H9 (cell line): ENCODE results near the gene UBAC2. TPM values are rescaled to one million over a fixed set of nuclear protein-coding genes. Genes with fewer than 3 reads are reported as not detected.

Experiments used
- DNase-seq: peaks from one replicate; pipeline ENCODE4 v3.0.0-alpha.2; 2017
- H2AFZ ChIP-seq: one replicate; pipeline ENCODE4 v1.6.1; 2013; ENCODE audit warnings: mild to moderate bottlenecking, low read length, control low read depth, moderate library complexity
- H2AK5ac ChIP-seq: 2 replicates; pipeline ENCODE4 v1.6.1; 2013; ENCODE audit warnings: low read length, control low read depth, mixed read lengths; ENCODE audit not compliant: insufficient read length
- H2BK120ac ChIP-seq: one replicate; pipeline ENCODE4 v1.6.1; 2013; ENCODE audit warnings: low read depth, mild to moderate bottlenecking, low read length, control low read depth, inconsistent platforms; ENCODE audit not compliant: poor library complexity, severe bottlenecking
- H2BK12ac ChIP-seq: 2 replicates; pipeline ENCODE4 v1.6.1; 2013; ENCODE audit warnings: low read length, control low read depth, mixed read lengths, low read depth; ENCODE audit not compliant: insufficient read length
- H2BK15ac ChIP-seq: 2 replicates; pipeline ENCODE4 v1.6.1; 2013; ENCODE audit warnings: low read depth, low read length, control low read depth
- H2BK20ac ChIP-seq: one replicate; pipeline ENCODE4 v1.6.1; 2013; ENCODE audit warnings: low read depth, mild to moderate bottlenecking, low read length, control low read depth, inconsistent platforms; ENCODE audit not compliant: poor library complexity, severe bottlenecking
- H2BK5ac ChIP-seq: 2 replicates; pipeline ENCODE4 v1.6.1; 2013; ENCODE audit warnings: low read length, control low read depth, mixed read lengths; ENCODE audit not compliant: insufficient read length
- H3K14ac ChIP-seq: 2 replicates; pipeline ENCODE4 v1.6.1; 2013; ENCODE audit warnings: low read length, control low read depth; ENCODE audit not compliant: insufficient read depth
- H3K18ac ChIP-seq: 2 replicates; pipeline ENCODE4 v1.6.1; 2013; ENCODE audit warnings: low read depth, mild to moderate bottlenecking, mixed read lengths, low read length, control low read depth; ENCODE audit not compliant: insufficient read length
- H3K23ac ChIP-seq: 2 replicates; pipeline ENCODE4 v1.6.1; 2013; ENCODE audit warnings: low read length, control low read depth, mixed read lengths, low read depth; ENCODE audit not compliant: insufficient read length
- H3K23me2 ChIP-seq: 2 replicates; pipeline ENCODE4 v1.6.1; 2013; ENCODE audit warnings: low read depth, mild to moderate bottlenecking, mixed read lengths, low read length, control low read depth; ENCODE audit not compliant: insufficient read length, poor library complexity, severe bottlenecking
- H3K27ac ChIP-seq: 2 replicates; pipeline ENCODE4 v1.5.1; 2013; ENCODE audit warnings: low read length, control low read depth, mixed read lengths, low read depth; ENCODE audit not compliant: insufficient read length
- H3K27me3 ChIP-seq: 2 replicates; pipeline ENCODE4 v1.6.1; 2013; ENCODE audit warnings: low read length, control low read depth, inconsistent platforms; ENCODE audit not compliant: insufficient read depth
- H3K4ac ChIP-seq: 2 replicates; pipeline ENCODE4 v1.6.1; 2013; ENCODE audit warnings: low read depth, mild to moderate bottlenecking, control low read depth, inconsistent platforms, low read length, moderate library complexity
- H3K4me1 ChIP-seq: 2 replicates; pipeline ENCODE4 v1.6.1; 2013; ENCODE audit warnings: low read length, control low read depth, inconsistent platforms; ENCODE audit not compliant: insufficient read depth
- H3K4me2 ChIP-seq: 2 replicates; pipeline ENCODE4 v1.6.1; 2013; ENCODE audit warnings: low read length, control low read depth, mixed read lengths; ENCODE audit not compliant: insufficient read length, insufficient read depth
- H3K56ac ChIP-seq: 2 replicates; pipeline ENCODE4 v1.6.1; 2013; ENCODE audit warnings: low read depth, mild to moderate bottlenecking, mixed read lengths, low read length, control low read depth; ENCODE audit not compliant: insufficient read length
- H3K79me1 ChIP-seq: 2 replicates; pipeline ENCODE4 v1.6.1; 2013; ENCODE audit warnings: low read depth, mild to moderate bottlenecking, moderate library complexity, low read length, control low read depth, inconsistent platforms; ENCODE audit not compliant: insufficient read depth, poor library complexity, severe bottlenecking
- H3K79me2 ChIP-seq: 2 replicates; pipeline ENCODE4 v1.6.1; 2013; ENCODE audit warnings: low read length, control low read depth, inconsistent platforms; ENCODE audit not compliant: insufficient read depth
- H3K9ac ChIP-seq: 2 replicates; pipeline ENCODE4 v1.6.1; 2013; ENCODE audit warnings: low read length, control low read depth, mixed read lengths; ENCODE audit not compliant: insufficient read length; ENCODE audit errors: extremely low read depth
- H3K9me3 ChIP-seq: one replicate; pipeline ENCODE4 v1.6.1; 2013; ENCODE audit warnings: low read depth, low read length, inconsistent platforms; ENCODE audit not compliant: control insufficient read depth
- H3T11ph ChIP-seq: one replicate; pipeline ENCODE4 v1.6.1; 2013; ENCODE audit warnings: mild to moderate bottlenecking, low read length, control low read depth, inconsistent platforms
- H4K20me1 ChIP-seq: one replicate; pipeline ENCODE4 v1.6.1; 2013; ENCODE audit not compliant: control insufficient read depth, insufficient read length, insufficient read depth
- H4K5ac ChIP-seq: 2 replicates; pipeline ENCODE4 v1.6.1; 2013; ENCODE audit warnings: low read depth, mild to moderate bottlenecking, mixed read lengths, low read length, control low read depth; ENCODE audit not compliant: insufficient read length
- H4K8ac ChIP-seq: replicated peaks from 2 replicates; pipeline ENCODE4 v1.6.1; 2013; ENCODE audit warnings: low read length, control low read depth, mixed read lengths, low read depth; ENCODE audit not compliant: insufficient read length
- H4K91ac ChIP-seq: 2 replicates; pipeline ENCODE4 v1.6.1; 2013; ENCODE audit warnings: low read depth, mild to moderate bottlenecking, moderate library complexity, mixed read lengths, low read length, control low read depth; ENCODE audit not compliant: insufficient read length
- H3K27ac Mint-ChIP-seq, 3 experiments: 2 replicates in 2 of 3; 3 replicates in 1 of 3; pipeline ENCODE4 v1.8.0; 2020 to 2021; ENCODE audit warnings: mixed read lengths in 3 of 3, mild to moderate bottlenecking in 1 of 3, moderate library complexity in 1 of 3
- H3K27me3 Mint-ChIP-seq: 2 replicates; pipeline ENCODE4 v1.8.0; 2021; ENCODE audit warnings: low read depth, mild to moderate bottlenecking, moderate library complexity, mixed read lengths
- H3K36me3 Mint-ChIP-seq, 3 experiments: 2 replicates in 2 of 3; 3 replicates in 1 of 3; pipeline ENCODE4 v1.8.0; 2020 to 2021; ENCODE audit warnings: low read depth in 3 of 3, mixed read lengths in 3 of 3; ENCODE audit not compliant: insufficient read depth in 1 of 3
- H3K4me1 Mint-ChIP-seq, 2 experiments: 2 replicates each; pipeline ENCODE4 v1.8.0; 2020; ENCODE audit warnings: mixed read lengths in 2 of 2
- H3K4me3 Mint-ChIP-seq, 2 experiments: 2 replicates in 1 of 2; 3 replicates in 1 of 2; pipeline ENCODE4 v1.8.0; 2020 to 2021; ENCODE audit warnings: mild to moderate bottlenecking in 2 of 2, mixed read lengths in 2 of 2, moderate library complexity in 1 of 2
- H3K9me3 Mint-ChIP-seq, 2 experiments: 2 replicates in 1 of 2; 3 replicates in 1 of 2; pipeline ENCODE4 v1.8.0; 2020; ENCODE audit warnings: mild to moderate bottlenecking in 2 of 2, mixed read lengths in 2 of 2, moderate library complexity in 1 of 2
- CTCF ChIP-seq: fragments of 200-600 bp; sonication (generic); conservative IDR thresholded peaks from 3 replicates; pipeline ENCODE4 v1.8.0; 2021; ENCODE audit warnings: antibody characterized with exemption, mild to moderate bottlenecking
- WGBS: extraction: QIAGEN DNeasy Blood & Tissue Kit; methylation state at CpG from one replicate; pipeline ENCODE4 v1.1.7; 2013; ENCODE audit warnings: missing lambda C conversion rate, low lambda C conversion rate, mixed read lengths; ENCODE audit not compliant: insufficient read length; ENCODE audit errors: extremely low coverage; 5-methylcytosine and 5-hydroxymethylcytosine counted together
- total RNA-seq: library from RNA; stranded (reverse); gene quantifications from 2 replicates; pipeline ENCODE4 v1.2.1, GENCODE V29; 2021

Gene UBAC2
- total RNA-seq, 1 experiment from 2014 or later = 52.3 TPM

- no peaks in the 10 kb centered on the region for H3K27me3 Mint-ChIP-seq
- peaks cover 0 to 5% of the 10 kb centered on the region in 2 experiments; a peak in 1 of 4 replicates for H3K4me1 Mint-ChIP-seq
Observed at GRCh38 chr13:99288089-99288488, 87.4 kb downstream of the UBAC2 start.

More at GRCh38 chr13:99288089-99288488, 87.4 kb downstream of the UBAC2 start:
- no peak for TF ChIP-seq CTCF
- Histone ChIP-seq H2AK5ac (no peak overlapping the region), H2BK120ac (no peak overlapping the region), H3K4me1 (no peaks in the 10 kb centered on the region), H2BK5ac (no peak overlapping the region), H4K20me1 (no peaks in the 10 kb centered on the region), H3K23me2 (no peaks in the 10 kb centered on the region), H3K4ac (no peak overlapping the region), H2BK15ac (no peak overlapping the region), H3T11ph (no peak overlapping the region), H4K91ac (no peak overlapping the region), H3K14ac (no peak overlapping the region), H3K9me3 (no peaks in the 10 kb centered on the region), H3K79me2 (no peaks in the 10 kb centered on the region), H2BK20ac (no peak overlapping the region), H3K27ac (no peak overlapping the region), H3K56ac (no peak overlapping the region), H3K27me3 (no peaks in the 10 kb centered on the region), H3K79me1 (no peaks in the 10 kb centered on the region), H3K23ac (no peak overlapping the region), H4K5ac (no peak overlapping the region), H2BK12ac (no peak overlapping the region), H3K18ac (no peak overlapping the region), H2AFZ (no peak overlapping the region), H4K8ac (no peak overlapping the region), H3K4me2 (no peak overlapping the region), H3K9ac (no peak overlapping the region)
- peaks cover 0 to 2% (median 0%) of the 10 kb centered on the region in 3 experiments; a peak in 2 of 7 replicates for H3K36me3 Mint-ChIP-seq
- 0 out of 7 replicates have a peak overlapping the region, but pooled peaks of 1 of the 3 experiments have one; percentile 2 for H3K27ac Mint-ChIP-seq
- DNase-seq = no peak
- no peaks in the 10 kb centered on the region for H3K9me3 Mint-ChIP-seq
- no CpG with 5 or more reads among the region's 2 CpGs for WGBS
- no peak overlapping the region for H3K4me3 Mint-ChIP-seq
